Left renal cortex interstitium (tissue), 4 donors: ENCODE measurements around the gene CPXM2. TPM values are rescaled to one million over a fixed set of nuclear protein-coding genes. Genes with fewer than 3 reads are reported as not detected.

ENCODE experiments used
- DNase-seq, 4 donors: peaks; one replicate each; pipeline ENCODE4 v3.0.0-alpha.2; 2013; ENCODE audit warnings: low read depth in 4 of 4, low spot score in 2 of 4, missing footprints in 1 of 4
- polyA plus RNA-seq, 4 donors: library from polyadenylated mRNA; unstranded; fragments of 120-200 nt; gene quantifications; one replicate each; pipeline ENCODE4 v1.2.1, GENCODE V29; 2013; ENCODE audit not compliant: insufficient read length in 4 of 4

The CPXM2 gene
- polyA plus RNA-seq, 4 donors: 4.6 to 6.7 (median 5.5) TPM

GRCh38 chr10:123704076-123704475 is 187.5 kb downstream of the CPXM2 start:
- no peak for DNase-seq

DNA sequence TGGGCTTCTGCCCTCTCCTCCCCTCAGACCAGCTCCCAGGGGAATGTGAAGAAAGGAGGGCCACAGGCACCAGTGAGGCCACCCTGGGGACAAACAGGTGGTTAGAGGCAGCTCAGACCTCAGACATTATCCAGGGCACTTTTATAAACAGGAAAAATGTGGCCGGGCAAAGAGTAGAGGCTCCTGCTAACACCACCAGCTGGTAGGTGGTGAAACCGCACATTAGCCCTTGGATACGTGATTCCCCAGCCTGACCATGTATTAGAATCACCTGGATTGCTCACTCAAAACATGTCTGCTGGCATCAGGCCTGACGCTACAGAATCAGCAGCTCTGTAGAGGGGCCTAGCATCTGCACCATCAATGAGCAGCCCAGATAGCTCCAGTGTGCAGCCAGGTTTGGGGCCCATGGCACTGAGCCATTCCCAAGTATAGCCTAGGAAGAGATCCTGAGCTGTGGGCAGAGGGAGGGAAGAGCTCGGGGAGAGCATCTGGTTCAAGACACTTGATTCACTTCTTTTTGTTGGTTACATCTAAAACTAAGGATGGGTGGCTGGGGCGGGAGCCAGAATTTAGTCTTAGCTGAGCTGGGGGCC is 188.3 kb downstream of the CPXM2 start:
- no peak for DNase-seq

Other genes with a start within 250 kb of the CPXM2 start
- gene GPR26, start 225.5 kb downstream of the CPXM2 start, polyA plus RNA-seq: under 1 TPM in 2 of 4 donors, not detected in 2; 0.02 to 0.05 TPM
- gene CHST15, start 201.8 kb upstream of the CPXM2 start, polyA plus RNA-seq: 10 to 100 TPM; 16.3 to 20.9 (median 20.2) TPM